C4-2B (cell line): Measurements from ENCODE around the gene LRRC8C.

Source experiments
- CTCF ChIP-seq: fragments of 450-650 bp; conservative IDR thresholded peaks from 2 replicates; pipeline ENCODE4 v1.5.1; 2017; ENCODE audit warnings: mild to moderate bottlenecking
- ZFX ChIP-seq: fragments of 450-650 bp; IDR thresholded peaks from 2 replicates; pipeline ENCODE4 v1.6.1; 2017

GRCh38 chr1:89659322-89660081 lies 26.6 kb downstream of the LRRC8C start:
- TF ChIP-seq CTCF: no peak
- no peak for TF ChIP-seq ZFX
